GM19351 (cell line): ENCODE measurements around the gene SPOCK1.
"Not testable (repeated sequence)": the region's sequence is repeated elsewhere in the genome, so short reads cannot be mapped to it uniquely, and the experiment has no call there.

Experiments
- ATAC-seq: cut with Tn5 transposase; IDR thresholded peaks from one replicate; pipeline ENCODE4 v1.9.1; 2021; ENCODE audit warnings: mild to moderate bottlenecking, moderate library complexity; ENCODE audit not compliant: unreplicated experiment

The SPOCK1 gene

GRCh38 chr5:137399911-137400310 lies 99.2 kb downstream of the SPOCK1 start:
- ATAC-seq: no peak

- ATAC-seq: no peak
Observed at GRCh38 chr5:137398751-137399150, 100.4 kb downstream of the SPOCK1 start.

- ATAC-seq: no peak
Observed at GRCh38 chr5:137398154-137398553, 101.0 kb downstream of the SPOCK1 start.

GRCh38 chr5:137395011-137395755 lies 103.9 kb downstream of the SPOCK1 start:
- ATAC-seq: no peak

GRCh38 chr5:137394380-137394779 lies 104.7 kb downstream of the SPOCK1 start:
- ATAC-seq: no peak

- ATAC-seq: no peak
Observed at GRCh38 chr5:137393196-137393993, 105.7 kb downstream of the SPOCK1 start.

GRCh38 chr5:137392261-137392660 lies 106.9 kb downstream of the SPOCK1 start:
- no peak for ATAC-seq

GRCh38 chr5:137391044-137391443 lies 108.1 kb downstream of the SPOCK1 start:
- ATAC-seq: not testable (repeated sequence)

GRCh38 chr5:137389042-137389441 lies 110.1 kb downstream of the SPOCK1 start:
- ATAC-seq: no peak

- ATAC-seq: no peak
Observed at GRCh38 chr5:137385064-137385463, 114.1 kb downstream of the SPOCK1 start.

- ATAC-seq: no peak
Observed at GRCh38 chr5:137383909-137384308, 115.2 kb downstream of the SPOCK1 start.

GRCh38 chr5:137381555-137381954 lies 117.6 kb downstream of the SPOCK1 start:
- ATAC-seq: no peak

GRCh38 chr5:137379555-137380286 lies 119.4 kb downstream of the SPOCK1 start:
- no peak for ATAC-seq

- no peak for ATAC-seq
Observed at GRCh38 chr5:137375741-137376526, 123.2 kb downstream of the SPOCK1 start.

GRCh38 chr5:137374110-137374714 lies 124.9 kb downstream of the SPOCK1 start:
- no peak for ATAC-seq

- ATAC-seq: no peak
Observed at GRCh38 chr5:137372773-137373160, 126.4 kb downstream of the SPOCK1 start.

- no peak for ATAC-seq
Observed at GRCh38 chr5:137372016-137372772, 126.9 kb downstream of the SPOCK1 start.

- ATAC-seq: no peak
Observed at GRCh38 chr5:137370096-137371071, 128.7 kb downstream of the SPOCK1 start.
